Measurements from ENCODE around the gene STAC2.

The STAC2 gene

GRCh38 chr17:39165841-39166349 lies 59.9 kb downstream of the STAC2 start, which contains the start of gene ARL5C:
Gene ARL5C (minus strand): TSS chr17:39166161. CDS start chr17:39165760, 401 bp downstream.
- no peak for DNase-seq (ENCODE audit: low spot score)

- no peak for DNase-seq (ENCODE audit: low spot score)
These were observed 60.4 kb downstream of the STAC2 start for GRCh38 chr17:39165178-39165840.

GRCh38 chr17:39164675-39165143 lies 61.0 kb downstream of the STAC2 start:
- peak; percentile 93 for DNase-seq (ENCODE audit: low spot score)

DNA sequence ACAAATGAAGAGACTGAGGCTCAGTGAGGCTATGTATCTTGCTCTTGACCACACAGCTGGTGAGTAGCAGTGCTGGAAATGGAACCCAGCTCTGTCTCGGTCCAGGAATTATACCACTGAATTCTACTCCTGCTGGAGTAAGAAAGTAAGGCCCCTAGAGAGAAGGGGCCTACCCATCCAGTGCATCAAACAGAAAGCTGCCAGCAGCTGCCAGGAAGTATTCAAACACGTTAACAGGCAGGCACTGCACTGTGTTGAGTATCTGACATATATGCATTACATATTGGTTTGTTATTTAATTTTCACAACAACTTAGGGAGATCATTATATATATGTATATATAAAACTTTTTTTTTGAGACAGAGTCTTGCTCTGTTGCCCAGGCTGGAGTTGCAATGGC lies 63.8 kb downstream of the STAC2 start:
- no peak for DNase-seq (ENCODE audit: low spot score)

Data from SK-N-DZ (cell line).